NCI-H2171 treated with DMSO at 0.1 percent for 48 hours (cell line): ENCODE data around the gene RBPMS2.
A peak's percentile ranks its signal among the peaks of the same experiment; 100 is the strongest.
"Not testable (repeated sequence)": the region's sequence is repeated elsewhere in the genome, so short reads cannot be mapped to it uniquely, and the experiment has no call there.

Experiments
- DNase-seq: peaks from one replicate; lab custom pipeline; 2025; lab: John Stamatoyannopoulos, UW

RBPMS2 gene

GRCh38 chr15:64775551-64776401, at the start of gene RBPMS2:
Gene RBPMS2 (minus strand): TSS chr15:64775589. CDS start chr15:64775319, 270 bp downstream.
- no peak for DNase-seq

GRCh38 chr15:64824929-64825430, 49.6 kb upstream of the RBPMS2 start:
- DNase-seq, result no peak

- DNase-seq, result no peak
These were observed 41.1 kb upstream of the RBPMS2 start for GRCh38 chr15:64816452-64816851.

GRCh38 chr15:64814965-64815364, 39.6 kb upstream of the RBPMS2 start:
- DNase-seq, result not testable (repeated sequence)

GRCh38 chr15:64814283-64814682, 38.9 kb upstream of the RBPMS2 start:
- not testable (repeated sequence) for DNase-seq

- DNase-seq, result no peak
These were observed 37.7 kb upstream of the RBPMS2 start for GRCh38 chr15:64813075-64813474.

GRCh38 chr15:64810497-64811326, 35.3 kb upstream of the RBPMS2 start:
- no peak for DNase-seq

GRCh38 chr15:64809649-64810496, 34.5 kb upstream of the RBPMS2 start:
- DNase-seq, result peak; percentile 66

- no peak for DNase-seq
These were observed 33.5 kb upstream of the RBPMS2 start for GRCh38 chr15:64808785-64809453.

- no peak for DNase-seq
These were observed 32.4 kb upstream of the RBPMS2 start for GRCh38 chr15:64807751-64808222.

- DNase-seq, result no peak
These were observed 31.8 kb upstream of the RBPMS2 start for GRCh38 chr15:64807051-64807749.

- no peak for DNase-seq
These were observed 31.1 kb upstream of the RBPMS2 start for GRCh38 chr15:64806509-64806908.

GRCh38 chr15:64804619-64805018, 29.2 kb upstream of the RBPMS2 start:
- DNase-seq, result no peak

- DNase-seq, result no peak
These were observed 28.1 kb upstream of the RBPMS2 start for GRCh38 chr15:64803526-64803925.

- no peak for DNase-seq
These were observed 25.1 kb upstream of the RBPMS2 start for GRCh38 chr15:64800476-64800875.

GRCh38 chr15:64798905-64799304, 23.5 kb upstream of the RBPMS2 start:
- DNase-seq, result not testable (repeated sequence)

- not testable (repeated sequence) for DNase-seq
These were observed 20.5 kb upstream of the RBPMS2 start for GRCh38 chr15:64795921-64796320.

- not testable (repeated sequence) for DNase-seq
These were observed 19.9 kb upstream of the RBPMS2 start for GRCh38 chr15:64795299-64795698.

GRCh38 chr15:64792282-64792681, 16.9 kb upstream of the RBPMS2 start:
- no peak for DNase-seq

GRCh38 chr15:64791401-64791800, 16.0 kb upstream of the RBPMS2 start:
- no peak for DNase-seq
